ENCODE data around the gene TMOD3. TPM values are rescaled to one million over a fixed set of nuclear protein-coding genes. Genes with fewer than 3 reads are reported as not detected.

Gene TMOD3
- total and polyA plus RNA-seq, 2 of the 8 experiments (the other 6 are each of a cell fraction or from before 2014, with no cell fraction given) = 3.9 to 29.0 TPM

- FAIRE-seq = no peak
- Histone ChIP-seq H3K9me3 (ENCODE audit: insufficient read depth in 2 of 2, low read depth in 1 of 2, low read length in 1 of 2) (no peaks in the 10 kb centered on the region), H2BK15ac (ENCODE audit: low read length) (no peak overlapping the region), H4K8ac (ENCODE audit: extremely low read depth, insufficient read depth, low read length) (no peak overlapping the region), H2AFZ (ENCODE audit: low read length) (no peak overlapping the region), H2AK5ac (ENCODE audit: low read depth, low read length) (no peak overlapping the region), H3K9ac (replicated peaks in 1 of 4; ENCODE audit: extremely low read depth in 1 of 4, low read depth in 3 of 4, low read length in 3 of 4) (no peak overlapping the region), H3K4ac (replicated peaks; ENCODE audit: insufficient read length, low read depth, low read length) (no peak overlapping the region), H3K79me2 (ENCODE audit: control insufficient read depth in 1 of 2, insufficient read depth in 2 of 2, low read length in 2 of 2) (no peaks in the 10 kb centered on the region), H3K4me2 (ENCODE audit: insufficient read depth in 1 of 2, low read depth in 2 of 2, low read length in 2 of 2) (no peak overlapping the region), H2BK20ac (ENCODE audit: low read length) (no peak overlapping the region), H3K4me1 (replicated peaks in 1 of 4; ENCODE audit: control insufficient read depth in 3 of 4, insufficient read depth in 4 of 4, low read length in 3 of 4) (no peaks in the 10 kb centered on the region; a peak in 2 of 7 replicates), H3K27ac (ENCODE audit: low read depth, low read length) (no peak overlapping the region), H3K36me3 (ENCODE audit: control insufficient read depth in 2 of 4, insufficient read depth in 4 of 4, low read length in 3 of 4) (no peaks in the 10 kb centered on the region), H4K91ac (replicated peaks; ENCODE audit: insufficient read length, low read length) (no peak overlapping the region), H3K14ac (ENCODE audit: insufficient read length) (no peak overlapping the region), H3K23me2 (ENCODE audit: low read depth, low read length) (no peaks in the 10 kb centered on the region), H2BK120ac (replicated peaks; ENCODE audit: low read depth, low read length) (no peak overlapping the region), H3K27me3 (replicated peaks in 1 of 4; ENCODE audit: control insufficient read depth in 3 of 4, extremely low read depth in 1 of 4, insufficient read depth in 3 of 4, low read length in 3 of 4) (no peaks in the 10 kb centered on the region), H3K18ac (ENCODE audit: extremely low read depth, low read length) (no peak overlapping the region), H2BK12ac (ENCODE audit: low read depth, low read length) (no peak overlapping the region), H3K23ac (ENCODE audit: insufficient read length) (no peak overlapping the region), H2BK5ac (ENCODE audit: low read depth, low read length) (no peak overlapping the region), H3K56ac (replicated peaks; ENCODE audit: insufficient read length, low read depth, low read length) (no peak overlapping the region), H4K20me1 (replicated peaks in 1 of 2; ENCODE audit: control insufficient read depth in 1 of 2, insufficient read depth in 2 of 2, low read length in 2 of 2) (no peaks in the 10 kb centered on the region), H3K4me3 (ENCODE audit: extremely low read depth in 1 of 4, insufficient read depth in 2 of 4, low read depth in 3 of 4, low read length in 4 of 4) (no peak overlapping the region), H3K79me1 (ENCODE audit: low read depth, low read length) (no peaks in the 10 kb centered on the region), H4K5ac (ENCODE audit: insufficient read length, low read depth, low read length) (no peak overlapping the region)
- 81% methylated on average over 2 of the region's 5 CpGs; no CpG with 5 or more reads in 1 of the 2 experiments for WGBS, 2 experiments (ENCODE audit: extremely low coverage in 1 of 2, insufficient coverage in 1 of 2, insufficient read length in 1 of 2, insufficient replicate concordance in 2 of 2, low coverage in 1 of 2, low lambda C conversion rate in 2 of 2, missing lambda C conversion rate in 1 of 2)
- DNase-seq (ENCODE audit: low read depth in 1 of 2, low spot score in 2 of 2) = no peak
- POLR2A ChIA-PET (ENCODE audit: partially characterized antibody) = no interaction called here
- TF ChIP-seq JUN (IDR thresholded peaks at IDR 0.05; ENCODE audit: low read depth, low read length) = no peak
- TF ChIP-seq YY1 (IDR thresholded peaks at IDR 0.05; ENCODE audit: low read depth, low read length) = no peak
- no peak for TF ChIP-seq EGR1 (IDR thresholded peaks at IDR 0.05; ENCODE audit: borderline replicate concordance, low read depth, low read length)
- TF ChIP-seq SIRT6 (IDR thresholded peaks at IDR 0.05; ENCODE audit: low read length) = no peak
- TF ChIP-seq NANOG (IDR thresholded peaks at IDR 0.05; ENCODE audit: insufficient read depth, low read depth, low read length, poor library complexity, severe bottlenecking) = no peak
- TF ChIP-seq SP1 (IDR thresholded peaks at IDR 0.05; ENCODE audit: low read depth, low read length) = no peak
- no peak for TF ChIP-seq GABPA (IDR thresholded peaks at IDR 0.05; ENCODE audit: borderline replicate concordance, insufficient read depth, low read length)
- TF ChIP-seq SP2 (IDR thresholded peaks at IDR 0.05; ENCODE audit: low read length) = no peak
- TF ChIP-seq TEAD4 (IDR thresholded peaks at IDR 0.05; ENCODE audit: low read depth, low read length) = no peak
- TF ChIP-seq BCL11A (IDR thresholded peaks at IDR 0.05; ENCODE audit: low read depth in 2 of 2, low read length in 2 of 2) = no peak
- TF ChIP-seq ASH2L (IDR thresholded peaks at IDR 0.05; ENCODE audit: low read length) = no peak
- TF ChIP-seq EP300 (IDR thresholded peaks at IDR 0.05; ENCODE audit: borderline replicate concordance in 1 of 2, low read depth in 2 of 2, low read length in 2 of 2) = no peak
- no peak for TF ChIP-seq FOSL1 (IDR thresholded peaks at IDR 0.05; ENCODE audit: insufficient read depth, low read depth, low read length)
- TF ChIP-seq CBX8 (IDR thresholded peaks at IDR 0.05; ENCODE audit: borderline replicate concordance, low read depth, low read length) = no peak
- no peak for TF ChIP-seq POLR2AphosphoS5 (IDR thresholded peaks at IDR 0.05; ENCODE audit: low read depth, low read length)
- CTCF ChIA-PET (ENCODE audit: partially characterized antibody) = interaction anchor here (4.8 kb wide), 2 partner anchors 12 to 13 kb away, joined by 18 to 34 read pairs; no protein-coding TSS in a partner anchor
Measured at GRCh38 chr15:51876169-51876568, 46.7 kb downstream of the TMOD3 start.
